ENCODE measurements around the gene CBS. TPM values are rescaled to one million over a fixed set of nuclear protein-coding genes. Genes with fewer than 3 reads are reported as not detected.

The CBS gene
- polyA plus RNA-seq, 1 donor (not counting 4 experiments of a cell fraction or from before 2014, with no cell fraction given): 6.9 TPM

- no peak overlapping the region for H3K4me3 ChIP-seq (ENCODE audit: control insufficient read depth in 2 of 3, extremely low read depth in 1 of 3, insufficient read depth in 2 of 3, low read depth in 1 of 3, low read length in 3 of 3)
- H3K36me3 ChIP-seq (ENCODE audit: control insufficient read depth in 2 of 2, extremely low read depth in 1 of 2, insufficient read depth in 2 of 2, low read length in 2 of 2): peaks cover 24% of the 10 kb centered on the region in 2 experiments
- no peak overlapping the region for H3K4me2 ChIP-seq (ENCODE audit: control insufficient read depth, extremely low read depth, insufficient read depth, low read depth, low read length)
- H3K27ac ChIP-seq (ENCODE audit: control insufficient read depth, insufficient read depth, low read length): no peak overlapping the region
- H2AFZ ChIP-seq (ENCODE audit: control insufficient read depth, low read length): no peak overlapping the region
- H3K79me2 ChIP-seq (ENCODE audit: control insufficient read depth, insufficient read depth, low read length): no peaks in the 10 kb centered on the region
- H3K27me3 ChIP-seq (ENCODE audit: control insufficient read depth, extremely low read depth, insufficient read depth, low read length): no peaks in the 10 kb centered on the region
- H3K4me1 ChIP-seq (ENCODE audit: control insufficient read depth, extremely low read depth, insufficient read depth, low read length): no peaks in the 10 kb centered on the region
- TF ChIP-seq EZH2 (IDR thresholded peaks at IDR 0.05; ENCODE audit: low read length): no peak
- H3K9ac ChIP-seq (ENCODE audit: control insufficient read depth, extremely low read depth, insufficient read depth, low read length): no peak overlapping the region
- H3K9me1 ChIP-seq (ENCODE audit: control insufficient read depth, extremely low read depth, insufficient read depth, low read length): no peaks in the 10 kb centered on the region
- DNase-seq (ENCODE audit: low read depth, low spot score) (no peak), FAIRE-seq (no peak)
- no peaks in the 10 kb centered on the region for H3K9me3 ChIP-seq (ENCODE audit: control insufficient read depth, low read depth, low read length)
- dilution Hi-C loops (cut with MboI; ENCODE audit: extremely low pct_ligation_motif_present, low sequenced_read_pairs): no loop called here
- no peaks in the 10 kb centered on the region for H4K20me1 ChIP-seq (ENCODE audit: control insufficient read depth, extremely low read depth, insufficient read depth, low read length)
Observed at GRCh38 chr21:43020177-43020576, 55.5 kb downstream of the CBS start.

- Histone ChIP-seq H3K27ac (ENCODE audit: control insufficient read depth, insufficient read depth, low read length) (no peak overlapping the region), H3K4me1 (ENCODE audit: control insufficient read depth, extremely low read depth, insufficient read depth, low read length) (no peaks in the 10 kb centered on the region), H3K79me2 (ENCODE audit: control insufficient read depth, insufficient read depth, low read length) (no peaks in the 10 kb centered on the region), H3K4me3 (ENCODE audit: control insufficient read depth in 2 of 3, extremely low read depth in 1 of 3, insufficient read depth in 2 of 3, low read depth in 1 of 3, low read length in 3 of 3) (no peak overlapping the region), H3K9me1 (ENCODE audit: control insufficient read depth, extremely low read depth, insufficient read depth, low read length) (no peaks in the 10 kb centered on the region), H2AFZ (ENCODE audit: control insufficient read depth, low read length) (no peak overlapping the region), H3K4me2 (ENCODE audit: control insufficient read depth, extremely low read depth, insufficient read depth, low read depth, low read length) (no peak overlapping the region), H3K36me3 (ENCODE audit: control insufficient read depth in 2 of 2, extremely low read depth in 1 of 2, insufficient read depth in 2 of 2, low read length in 2 of 2) (peaks cover 16 to 26% of the 10 kb centered on the region in 2 experiments), H3K27me3 (ENCODE audit: control insufficient read depth, extremely low read depth, insufficient read depth, low read length) (no peaks in the 10 kb centered on the region), H4K20me1 (ENCODE audit: control insufficient read depth, extremely low read depth, insufficient read depth, low read length) (no peaks in the 10 kb centered on the region), H3K9ac (ENCODE audit: control insufficient read depth, extremely low read depth, insufficient read depth, low read length) (no peak overlapping the region), H3K9me3 (ENCODE audit: control insufficient read depth, low read depth, low read length) (no peaks in the 10 kb centered on the region)
- DNase-seq (ENCODE audit: low read depth, low spot score) (no peak), FAIRE-seq (no peak)
- TF ChIP-seq EZH2 (IDR thresholded peaks at IDR 0.05; ENCODE audit: low read length): no peak
- TF ChIP-seq CTCF (optimal IDR thresholded peaks at IDR 0.05 in 1 of 3, IDR thresholded peaks at IDR 0.05 in 1 of 3, conservative IDR thresholded peaks at IDR 0.05 in 1 of 3; ENCODE audit: extremely low read depth in 1 of 3, insufficient read depth in 2 of 3, low read length in 3 of 3): no peak
- dilution Hi-C loops (cut with MboI; ENCODE audit: extremely low pct_ligation_motif_present, low sequenced_read_pairs): no loop called here
Observed at GRCh38 chr21:43018519-43018918, 57.1 kb downstream of the CBS start.

GRCh38 chr21:43016728-43017127 lies 58.9 kb downstream of the CBS start:
- Histone ChIP-seq H3K9ac (ENCODE audit: control insufficient read depth, extremely low read depth, insufficient read depth, low read length) (no peak overlapping the region), H3K79me2 (ENCODE audit: control insufficient read depth, insufficient read depth, low read length) (no peaks in the 10 kb centered on the region), H3K9me1 (ENCODE audit: control insufficient read depth, extremely low read depth, insufficient read depth, low read length) (no peaks in the 10 kb centered on the region), H3K4me1 (ENCODE audit: control insufficient read depth, extremely low read depth, insufficient read depth, low read length) (no peaks in the 10 kb centered on the region), H3K36me3 (ENCODE audit: control insufficient read depth in 2 of 2, extremely low read depth in 1 of 2, insufficient read depth in 2 of 2, low read length in 2 of 2) (peaks cover 22 to 27% of the 10 kb centered on the region in 2 experiments), H3K4me2 (ENCODE audit: control insufficient read depth, extremely low read depth, insufficient read depth, low read depth, low read length) (no peak overlapping the region), H2AFZ (ENCODE audit: control insufficient read depth, low read length) (no peak overlapping the region), H4K20me1 (ENCODE audit: control insufficient read depth, extremely low read depth, insufficient read depth, low read length) (no peaks in the 10 kb centered on the region), H3K9me3 (ENCODE audit: control insufficient read depth, low read depth, low read length) (no peaks in the 10 kb centered on the region), H3K27ac (ENCODE audit: control insufficient read depth, insufficient read depth, low read length) (no peak overlapping the region), H3K27me3 (ENCODE audit: control insufficient read depth, extremely low read depth, insufficient read depth, low read length) (no peaks in the 10 kb centered on the region), H3K4me3 (ENCODE audit: control insufficient read depth in 2 of 3, extremely low read depth in 1 of 3, insufficient read depth in 2 of 3, low read depth in 1 of 3, low read length in 3 of 3) (no peak overlapping the region)
- TF ChIP-seq CTCF (optimal IDR thresholded peaks at IDR 0.05 in 1 of 3, IDR thresholded peaks at IDR 0.05 in 1 of 3, conservative IDR thresholded peaks at IDR 0.05 in 1 of 3; ENCODE audit: extremely low read depth in 1 of 3, insufficient read depth in 2 of 3, low read length in 3 of 3) (no peak), EZH2 (IDR thresholded peaks at IDR 0.05; ENCODE audit: low read length) (no peak)
- FAIRE-seq: no peak
- dilution Hi-C loops (cut with MboI; ENCODE audit: extremely low pct_ligation_motif_present, low sequenced_read_pairs): no loop called here
- DNase-seq (ENCODE audit: low read depth, low spot score): no peak

Data from keratinocyte (primary cell).